H1 (cell line): Measurements from ENCODE around the gene PHACTR1. TPM values are rescaled to one million over a fixed set of nuclear protein-coding genes. Genes with fewer than 3 reads are reported as not detected.

ENCODE experiments used
- ASH2L ChIP-seq: fragments of 200-600, 300-600 bp; sonication (generic); IDR thresholded peaks from one replicate; pipeline ENCODE4 v1.7.1; 2017; ENCODE audit warnings: low read length
- CBX8 ChIP-seq: fragments of 300-800, 300-1000 bp; sonication (generic); IDR thresholded peaks from 2 replicates; pipeline ENCODE4 v1.7.1; 2016; ENCODE audit warnings: low read depth, low read length, borderline replicate concordance
- MAFK ChIP-seq: IDR thresholded peaks from 2 replicates; pipeline ENCODE4 v1.6.1; 2012; ENCODE audit warnings: low read depth, mild to moderate bottlenecking, improper control_type of control experiment, low read length
- POLR2AphosphoS5 ChIP-seq: IDR thresholded peaks from 2 replicates; pipeline ENCODE4 v1.6.1; 2011; ENCODE audit warnings: low read depth, low read length
- RBBP5 ChIP-seq: IDR thresholded peaks from 2 replicates; pipeline ENCODE4 v1.7.1; 2012; ENCODE audit warnings: low read depth, mild to moderate bottlenecking, inconsistent platforms, low read length, moderate library complexity, borderline replicate concordance
- SAP30 ChIP-seq: fragments of 300-600 bp; sonication (generic); IDR thresholded peaks from 2 replicates; pipeline ENCODE4 v1.7.1; 2012; ENCODE audit warnings: low read length, moderate library complexity, mild to moderate bottlenecking, inconsistent platforms; ENCODE audit not compliant: insufficient read depth, insufficient replicate concordance
- SUZ12 ChIP-seq: fragments of 200-600 bp; sonication (generic); IDR thresholded peaks from 2 replicates; pipeline ENCODE4 v1.6.1; 2012; ENCODE audit warnings: mild to moderate bottlenecking, inconsistent platforms, low read length, moderate library complexity, mixed read lengths
- TCF12 ChIP-seq: IDR thresholded peaks from 2 replicates; pipeline ENCODE4 v1.6.1; 2011; ENCODE audit warnings: low read depth, mild to moderate bottlenecking, low read length
- polyA plus RNA-seq, 7 experiments: library from polyadenylated mRNA; depleted of rRNA in 3 of 7; stranded (reverse) in 5 of 7; unstranded in 2 of 7; fragments of >200 nt in 5 of 7; fragments of 200-250 nt in 2 of 7; gene quantifications; 1 replicate in 5 of 7; 2 replicates in 1 of 7; 4 replicates in 1 of 7; pipeline versions ENCODE4 v1.2.1 to v1.2.3, GENCODE V29; 2011 to 2013; ENCODE audit warnings: missing spikeins in 2 of 7, mixed read lengths in 2 of 7
- total RNA-seq: library from RNA; stranded (reverse); fragmentation: NEBNext Ultra II Directional; extraction: Animal tissue kit (Norgen Biotek cat#: 25700); gene quantifications from 2 replicates; pipeline ENCODE4 v1.2.1, GENCODE V29; 2021
- TF ChIP-seq, protein P1 (sequence below): IDR thresholded peaks from 2 replicates; pipeline ENCODE4 v1.6.1; 2012; ENCODE audit warnings: inconsistent platforms

The PHACTR1 gene
- total and polyA plus RNA-seq, 2 of the 8 experiments (the other 6 are each of a cell fraction or from before 2014, with no cell fraction given), result 3.9 to 17.1 TPM

DNA sequence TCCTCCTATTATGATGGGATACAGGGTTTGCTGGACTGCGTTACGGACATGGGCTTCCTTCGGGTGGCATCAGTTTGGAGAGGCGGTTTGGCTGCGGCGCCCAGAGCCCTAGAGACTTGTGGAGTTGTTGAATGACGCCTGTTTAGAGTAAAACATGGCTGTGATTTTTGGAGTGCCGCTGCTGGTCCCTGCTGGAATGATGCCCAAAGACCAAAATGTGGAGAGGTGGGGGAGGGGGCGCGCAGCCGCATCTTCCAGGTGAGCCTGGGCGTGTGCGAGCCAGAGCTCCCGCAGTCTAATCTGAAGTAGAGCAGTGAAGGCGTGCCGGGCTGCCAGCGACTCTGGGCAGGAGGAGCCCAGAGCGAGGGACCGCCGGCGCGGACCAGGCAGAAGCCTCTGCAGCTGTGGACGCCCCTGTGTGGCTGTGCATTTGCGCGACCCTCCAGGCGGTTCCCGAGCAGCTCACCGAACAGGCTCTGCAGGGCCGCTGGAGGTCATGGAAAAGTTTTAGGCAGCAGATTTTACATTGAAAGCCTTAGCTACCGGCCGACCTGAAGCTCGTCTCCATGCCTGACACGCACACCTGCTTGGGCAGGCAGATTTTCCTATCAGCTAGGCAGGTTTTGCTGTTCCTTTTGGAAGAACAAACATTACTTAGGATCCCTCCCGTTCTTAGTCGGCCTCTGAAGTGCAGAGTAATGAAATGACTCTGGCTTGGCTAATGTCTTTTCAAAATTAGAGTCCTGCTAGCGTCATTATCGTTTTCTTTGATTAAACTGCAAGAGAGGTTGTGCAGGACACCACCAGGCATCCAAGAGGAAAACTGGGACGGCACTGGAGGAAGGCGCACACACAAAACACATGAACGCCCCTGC is 298.2 kb downstream of the PHACTR1 start (continued):
- TF ChIP-seq RBBP5 (peak; percentile 8; the same call in 1 of the 2 replicates), ASH2L (peak; percentile 45), POLR2AphosphoS5 (no peak), CBX8 (no peak), TCF12 (0 out of 2 replicates have a peak, but pooled peaks have one; percentile 48), MAFK (peak; percentile 38; the same call in 1 of the 2 replicates), SUZ12 (no peak; the same call in 1 of the 2 replicates), SAP30 (no peak)
- TF ChIP-seq, protein P1, sequence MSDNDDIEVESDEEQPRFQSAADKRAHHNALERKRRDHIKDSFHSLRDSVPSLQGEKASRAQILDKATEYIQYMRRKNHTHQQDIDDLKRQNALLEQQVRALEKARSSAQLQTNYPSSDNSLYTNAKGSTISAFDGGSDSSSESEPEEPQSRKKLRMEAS, result peak; percentile 64
